Endodermal cell (in vitro differentiated cells): Measurements from ENCODE around the gene HOXB4. TPM values are rescaled to one million over a fixed set of nuclear protein-coding genes. Genes with fewer than 3 reads are reported as not detected.

Source experiments
- DNase-seq: peaks from one replicate; pipeline ENCODE4 v3.0.0-alpha.2; 2017
- H3K27ac ChIP-seq: 2 replicates; pipeline ENCODE4 v1.5.1; 2013; ENCODE audit warnings: mild to moderate bottlenecking, low read depth, low read length, moderate library complexity
- H3K27me3 ChIP-seq: 2 replicates; pipeline ENCODE4 v1.6.1; 2013; ENCODE audit warnings: mild to moderate bottlenecking, low read length, moderate library complexity; ENCODE audit not compliant: insufficient read depth, control insufficient read depth, poor library complexity, severe bottlenecking
- H3K36me3 ChIP-seq: 2 replicates; pipeline ENCODE4 v1.7.0; 2013; ENCODE audit warnings: mild to moderate bottlenecking, low read length, moderate library complexity; ENCODE audit not compliant: control insufficient read depth, insufficient read depth
- H3K4me1 ChIP-seq: one replicate; pipeline ENCODE4 v1.7.0; 2013; ENCODE audit warnings: low read length; ENCODE audit not compliant: control insufficient read depth, insufficient read depth
- H3K4me3 ChIP-seq: 2 replicates; pipeline ENCODE4 v1.5.1; 2013; ENCODE audit warnings: mild to moderate bottlenecking, low read length, moderate library complexity
- H3K9ac ChIP-seq: 2 replicates; pipeline ENCODE4 v1.6.1; 2013; ENCODE audit warnings: mild to moderate bottlenecking, low read length, moderate library complexity; ENCODE audit not compliant: poor library complexity, severe bottlenecking; ENCODE audit errors: extremely low read depth
- H3K9me3 ChIP-seq: 2 replicates; pipeline ENCODE4 v1.6.1; 2013; ENCODE audit warnings: mild to moderate bottlenecking, low read length, moderate library complexity; ENCODE audit not compliant: control insufficient read depth
- H3K27ac Mint-ChIP-seq: 2 replicates; pipeline ENCODE4 v1.8.0; 2020; ENCODE audit warnings: mixed read lengths
- H3K27me3 Mint-ChIP-seq: 2 replicates; pipeline ENCODE4 v1.8.0; 2021; ENCODE audit warnings: mild to moderate bottlenecking, mixed read lengths; ENCODE audit not compliant: insufficient read depth
- H3K36me3 Mint-ChIP-seq: 2 replicates; pipeline ENCODE4 v1.8.0; 2020; ENCODE audit warnings: low read depth, mixed read lengths
- H3K4me1 Mint-ChIP-seq: 2 replicates; pipeline ENCODE4 v1.8.0; 2020; ENCODE audit warnings: mixed read lengths
- H3K4me3 Mint-ChIP-seq: 2 replicates; pipeline ENCODE4 v1.8.0; 2020; ENCODE audit warnings: mild to moderate bottlenecking, moderate library complexity, mixed read lengths
- H3K9me3 Mint-ChIP-seq: 2 replicates; pipeline ENCODE4 v1.8.0; 2020; ENCODE audit warnings: mild to moderate bottlenecking, mixed read lengths
- CTCF ChIP-seq: fragments of 200-600 bp; sonication (generic); conservative IDR thresholded peaks from 2 replicates; pipeline ENCODE4 v1.5.0; 2021; ENCODE audit warnings: antibody characterized with exemption, mild to moderate bottlenecking
- WGBS, 2 experiments: methylation state at CpG; one replicate each; pipeline versions ENCODE4 v1.1.5 to v1.1.7; 2013; ENCODE audit warnings: missing lambda C conversion rate in 2 of 2, mixed read lengths in 1 of 2; ENCODE audit not compliant: insufficient coverage in 1 of 2, insufficient read length in 1 of 2; 5-methylcytosine and 5-hydroxymethylcytosine counted together
- total RNA-seq, 2 donors: library from RNA; stranded (reverse); fragmentation: NEBNext Ultra II Directional in 1 of 2; extraction: Animal tissue kit (Norgen Biotek cat#: 25700) in 1 of 2; gene quantifications; 2 replicates in 1 of 2; 3 replicates in 1 of 2; pipeline ENCODE4 v1.2.1, GENCODE V29; 2021

HOXB4 gene
- total RNA-seq, 2 donors from 2014 or later, result not detected

GRCh38 chr17:48620461-48621139, 42.5 kb upstream of the HOXB4 start:
- Histone ChIP-seq H3K9me3 (peaks cover 8% of the 10 kb centered on the region), H3K9ac (no peak overlapping the region), H3K27ac (peak overlapping the region; percentile 21), H3K27me3 (peaks cover 100% of the 10 kb centered on the region), H3K36me3 (no peaks in the 10 kb centered on the region), H3K4me1 (peaks cover 2% of the 10 kb centered on the region), H3K4me3 (no peak overlapping the region)
- H3K4me1 Mint-ChIP-seq, result peaks cover 4% of the 10 kb centered on the region
- peak; percentile 60 for DNase-seq
- no peak overlapping the region for H3K4me3 Mint-ChIP-seq
- TF ChIP-seq CTCF, result no peak
- WGBS, 2 experiments, result 6 to 20% methylated on average over 2 to 5 of the region's 6 CpGs
- H3K27ac Mint-ChIP-seq, result no peak overlapping the region
- H3K36me3 Mint-ChIP-seq, result no peaks in the 10 kb centered on the region
- H3K27me3 Mint-ChIP-seq, result peaks cover 99% of the 10 kb centered on the region
- H3K9me3 Mint-ChIP-seq, result no peaks in the 10 kb centered on the region

- Mint-ChIP-seq H3K4me3 (no peak overlapping the region), H3K9me3 (no peaks in the 10 kb centered on the region), H3K27me3 (peaks cover 99% of the 10 kb centered on the region), H3K27ac (no peak overlapping the region), H3K4me1 (peaks cover 3% of the 10 kb centered on the region), H3K36me3 (no peaks in the 10 kb centered on the region)
- Histone ChIP-seq H3K9ac (no peak overlapping the region), H3K36me3 (no peaks in the 10 kb centered on the region), H3K4me3 (no peak overlapping the region), H3K27me3 (peaks cover 100% of the 10 kb centered on the region), H3K9me3 (peaks cover 8% of the 10 kb centered on the region), H3K27ac (peak overlapping the region; percentile 21), H3K4me1 (peaks cover 2% of the 10 kb centered on the region)
- 4 to 5% methylated on average over 16 to 32 of the region's 32 CpGs for WGBS, 2 experiments
- DNase-seq, result peak; percentile 79
- TF ChIP-seq CTCF, result no peak
These were observed 41.8 kb upstream of the HOXB4 start for GRCh38 chr17:48619826-48620449.

GRCh38 chr17:48618256-48618896, 40.2 kb upstream of the HOXB4 start:
- H3K4me3 Mint-ChIP-seq, result no peak overlapping the region
- Histone ChIP-seq H3K4me3 (no peak overlapping the region), H3K9ac (no peak overlapping the region), H3K4me1 (peaks cover 2% of the 10 kb centered on the region), H3K9me3 (peaks cover 8% of the 10 kb centered on the region), H3K36me3 (no peaks in the 10 kb centered on the region), H3K27me3 (peaks cover 100% of the 10 kb centered on the region), H3K27ac (no peak overlapping the region)
- peak; percentile 98 for TF ChIP-seq CTCF
- peaks cover 100% of the 10 kb centered on the region for H3K27me3 Mint-ChIP-seq
- DNase-seq, result peak; percentile 99
- 4% methylated on average over 19 to 25 of the region's 25 CpGs for WGBS, 2 experiments
- no peaks in the 10 kb centered on the region for H3K36me3 Mint-ChIP-seq
- no peaks in the 10 kb centered on the region for H3K9me3 Mint-ChIP-seq
- peaks cover 3% of the 10 kb centered on the region for H3K4me1 Mint-ChIP-seq
- no peak overlapping the region for H3K27ac Mint-ChIP-seq
